ENCODE results near the gene TEX26. TPM values are rescaled to one million over a fixed set of nuclear protein-coding genes. Genes with fewer than 3 reads are reported as not detected.
A peak's percentile ranks its signal among the peaks of the same experiment; 100 is the strongest.

TEX26 gene
- total and polyA plus RNA-seq, 12 donors = 0.10 to 1.1 (median 0.51) TPM; not detected in 8

DNA sequence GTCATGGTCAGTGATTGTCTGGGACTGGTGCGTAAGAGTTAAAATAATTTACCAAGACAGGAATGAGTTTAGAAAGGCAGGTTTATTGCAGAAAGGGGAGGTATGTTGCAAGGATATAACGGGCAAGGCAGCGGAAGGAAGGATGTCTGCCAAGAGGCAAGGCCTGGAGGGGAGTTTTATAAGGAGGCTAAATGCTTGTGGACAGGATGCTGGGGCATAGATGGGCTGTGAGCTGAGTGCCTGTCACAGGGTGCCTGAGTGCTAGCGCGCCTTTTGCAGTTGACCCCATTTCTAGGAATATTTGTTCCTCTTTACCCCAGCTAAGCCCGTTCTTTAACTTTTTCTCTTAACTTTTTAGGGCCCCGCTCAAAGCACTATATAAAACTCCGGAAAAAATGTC is 58.7 kb downstream of the TEX26 start:
- intact Hi-C loops (cut with DNase I) = no loop called here
- Histone ChIP-seq H3K4me1 (replicated peaks in 1 of 2) (no peaks in the 10 kb centered on the region), H3K9me3 (replicated peaks in 1 of 3) (no peaks in the 10 kb centered on the region), H3K27me3 (no peaks in the 10 kb centered on the region), H3K27ac (no peak overlapping the region), H3K36me3 (replicated peaks in 1 of 2) (no peaks in the 10 kb centered on the region), H3K4me3 (no peak overlapping the region)
- no peak for TF ChIP-seq POLR2A (IDR thresholded peaks at IDR 0.05)
- TF ChIP-seq, protein P1, sequence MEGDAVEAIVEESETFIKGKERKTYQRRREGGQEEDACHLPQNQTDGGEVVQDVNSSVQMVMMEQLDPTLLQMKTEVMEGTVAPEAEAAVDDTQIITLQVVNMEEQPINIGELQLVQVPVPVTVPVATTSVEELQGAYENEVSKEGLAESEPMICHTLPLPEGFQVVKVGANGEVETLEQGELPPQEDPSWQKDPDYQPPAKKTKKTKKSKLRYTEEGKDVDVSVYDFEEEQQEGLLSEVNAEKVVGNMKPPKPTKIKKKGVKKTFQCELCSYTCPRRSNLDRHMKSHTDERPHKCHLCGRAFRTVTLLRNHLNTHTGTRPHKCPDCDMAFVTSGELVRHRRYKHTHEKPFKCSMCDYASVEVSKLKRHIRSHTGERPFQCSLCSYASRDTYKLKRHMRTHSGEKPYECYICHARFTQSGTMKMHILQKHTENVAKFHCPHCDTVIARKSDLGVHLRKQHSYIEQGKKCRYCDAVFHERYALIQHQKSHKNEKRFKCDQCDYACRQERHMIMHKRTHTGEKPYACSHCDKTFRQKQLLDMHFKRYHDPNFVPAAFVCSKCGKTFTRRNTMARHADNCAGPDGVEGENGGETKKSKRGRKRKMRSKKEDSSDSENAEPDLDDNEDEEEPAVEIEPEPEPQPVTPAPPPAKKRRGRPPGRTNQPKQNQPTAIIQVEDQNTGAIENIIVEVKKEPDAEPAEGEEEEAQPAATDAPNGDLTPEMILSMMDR (IDR thresholded peaks at IDR 0.05) = no peak
- DNase-seq = no peak
- 91 to 94% (median 91%) methylated on average over 8 of the region's 8 CpGs for WGBS, 4 donors

DNA sequence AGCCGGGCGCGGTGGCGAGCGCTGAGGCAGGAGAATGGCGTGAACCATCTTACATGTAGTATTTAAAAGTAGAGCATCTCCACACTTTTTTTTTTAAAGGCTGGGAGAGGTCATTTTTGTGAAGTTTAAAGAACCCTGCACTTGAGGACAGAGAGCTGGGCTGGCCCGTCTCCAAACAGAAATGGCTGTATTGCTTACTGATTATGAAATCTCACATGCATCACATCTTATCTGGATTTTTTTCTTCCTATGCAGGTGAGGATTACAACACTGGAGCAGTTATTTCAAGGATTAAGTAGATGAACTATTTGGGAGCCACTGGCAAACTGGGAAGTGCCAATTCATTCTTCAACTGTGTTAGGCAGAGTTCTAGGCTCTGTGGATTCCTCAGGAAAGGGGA is 59.5 kb downstream of the TEX26 start:
- H3K27me3 ChIP-seq = no peaks in the 10 kb centered on the region
- H3K4me1 ChIP-seq (replicated peaks in 1 of 2) = no peaks in the 10 kb centered on the region
- WGBS, 4 donors = 94 to 98% (median 96%) methylated on average over 7 of the region's 7 CpGs
- TF ChIP-seq POLR2A (IDR thresholded peaks at IDR 0.05) = no peak
- TF ChIP-seq, protein P1 (IDR thresholded peaks at IDR 0.05) = no peak
- DNase-seq = no peak
- no peaks in the 10 kb centered on the region for H3K36me3 ChIP-seq (replicated peaks in 1 of 2)
- H3K27ac ChIP-seq = no peak overlapping the region
- H3K4me3 ChIP-seq = no peak overlapping the region
- intact Hi-C loops (cut with DNase I) = no loop called here
- H3K9me3 ChIP-seq (replicated peaks in 1 of 3) = no peaks in the 10 kb centered on the region

DNA sequence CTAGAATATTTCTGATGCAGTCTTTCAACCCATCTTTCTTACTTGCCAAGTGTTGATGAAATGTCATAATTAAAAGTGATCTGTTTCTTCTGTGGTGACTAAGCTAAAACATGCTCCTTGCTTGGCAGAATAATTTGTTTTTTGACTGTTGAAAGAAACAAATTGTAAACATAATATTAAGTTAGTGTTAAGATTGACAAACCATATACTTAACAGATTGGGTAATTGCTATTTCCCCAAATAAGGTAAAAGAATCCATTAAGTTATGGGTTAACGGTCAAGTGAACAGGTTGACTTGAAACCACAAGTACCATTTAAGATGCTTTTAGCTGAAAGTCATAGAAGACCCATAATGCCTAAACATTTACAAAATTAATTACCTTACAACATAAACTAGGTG is 62.9 kb downstream of the TEX26 start:
- H3K9me3 ChIP-seq (replicated peaks in 1 of 3) = no peaks in the 10 kb centered on the region
- no peak overlapping the region for H3K4me3 ChIP-seq
- no peaks in the 10 kb centered on the region for H3K36me3 ChIP-seq (replicated peaks in 1 of 2)
- DNase-seq = no peak
- H3K27me3 ChIP-seq = no peaks in the 10 kb centered on the region
- 91 to 97% (median 93%) methylated on average over 1 of the region's 1 CpG for WGBS, 4 donors
- TF ChIP-seq, protein P1 (IDR thresholded peaks at IDR 0.05) = no peak
- no peak for TF ChIP-seq POLR2A (IDR thresholded peaks at IDR 0.05)
- H3K27ac ChIP-seq = no peak overlapping the region
- intact Hi-C loops (cut with DNase I) = no loop called here
- H3K4me1 ChIP-seq (replicated peaks in 1 of 2) = no peaks in the 10 kb centered on the region

DNA sequence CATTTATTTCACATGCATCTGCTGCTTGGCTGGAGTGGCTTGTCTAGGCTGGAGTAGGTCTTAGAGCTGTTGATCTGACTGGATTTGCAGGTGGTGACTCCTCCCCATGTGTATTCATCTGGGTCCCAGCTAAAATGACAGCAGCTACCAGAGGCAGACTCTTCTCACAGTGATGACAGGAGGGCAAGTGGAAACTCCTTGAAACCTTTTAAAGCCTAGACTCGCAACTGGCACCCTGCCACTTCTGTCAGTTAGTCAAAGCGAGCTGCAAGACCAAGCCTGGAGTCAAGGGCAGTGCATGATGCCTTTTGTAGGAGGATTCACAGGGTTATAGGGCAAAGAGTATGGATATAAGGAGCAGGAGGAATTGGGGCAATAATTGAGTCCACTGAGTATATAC is 65.2 kb downstream of the TEX26 start:
- Histone ChIP-seq H3K9me3 (replicated peaks in 1 of 3) (no peaks in the 10 kb centered on the region), H3K27me3 (no peaks in the 10 kb centered on the region), H3K36me3 (replicated peaks in 1 of 2) (no peaks in the 10 kb centered on the region), H3K27ac (peak overlapping the region in 1 of 5 donors; percentile 56), H3K4me3 (no peak overlapping the region), H3K4me1 (replicated peaks in 1 of 2) (no peaks in the 10 kb centered on the region)
- 20 to 48% (median 29%) methylated on average over 2 of the region's 2 CpGs for WGBS, 4 donors
- no peak for TF ChIP-seq POLR2A (IDR thresholded peaks at IDR 0.05)
- TF ChIP-seq, protein P1 (IDR thresholded peaks at IDR 0.05) = no peak
- DNase-seq = peak in 5 of 7 donors; percentile 25 to 71 (median 46)
- intact Hi-C loops (cut with DNase I) = no loop called here

All from adrenal gland (tissue), 12 donors.